Suprapubic skin (tissue), 4 donors: Measurements from ENCODE around the gene SHPK. TPM values are rescaled to one million over a fixed set of nuclear protein-coding genes. Genes with fewer than 3 reads are reported as not detected.

Experiments
- DNase-seq, 2 donors: peaks; one replicate each; pipeline ENCODE4 v3.0.0-alpha.2; 2019; ENCODE audit warnings: low spot score in 2 of 2
- H3K27ac ChIP-seq: fragments of 200-600 bp; sonication (generic); one replicate; pipeline ENCODE4 v1.5.1; 2019
- H3K27me3 ChIP-seq: fragments of 200-600 bp; sonication (generic); one replicate; pipeline ENCODE4 v1.5.1; 2019
- H3K36me3 ChIP-seq: fragments of 200-600 bp; sonication (generic); one replicate; pipeline ENCODE4 v1.5.1; 2019
- H3K4me1 ChIP-seq: fragments of 200-600 bp; sonication (generic); one replicate; pipeline ENCODE4 v1.5.1; 2019
- H3K4me3 ChIP-seq: fragments of 200-600 bp; sonication (generic); one replicate; pipeline ENCODE4 v1.5.1; 2019; ENCODE audit warnings: mild to moderate bottlenecking
- H3K9me3 ChIP-seq: fragments of 200-600 bp; sonication (generic); one replicate; pipeline ENCODE4 v1.5.1; 2019
- CTCF ChIP-seq, 2 donors: fragments of 200-600 bp in 1 of 2; fragments of 450-650 bp in 1 of 2; sonication (generic) in 1 of 2; IDR thresholded peaks; one replicate each; pipeline ENCODE4 v1.5.1; 2016 to 2019; ENCODE audit warnings: antibody characterized with exemption in 2 of 2, mild to moderate bottlenecking in 1 of 2, moderate library complexity in 1 of 2
- EP300 ChIP-seq: sonication (generic); formaldehyde crosslinking; IDR thresholded peaks from one replicate; pipeline ENCODE4 v1.6.1; 2017; ENCODE audit warnings: antibody characterized with exemption
- POLR2A ChIP-seq, 2 donors: fragments of 450-650 bp; IDR thresholded peaks; one replicate each; pipeline ENCODE4 v1.6.1; 2017; ENCODE audit warnings: antibody characterized with exemption in 2 of 2, mild to moderate bottlenecking in 2 of 2, moderate library complexity in 2 of 2
- POLR2AphosphoS5 ChIP-seq, 3 donors: sonication (generic); formaldehyde crosslinking; IDR thresholded peaks; one replicate each; pipeline ENCODE4 v1.6.1; 2017; ENCODE audit warnings: antibody characterized with exemption in 3 of 3
- WGBS: methylation state at CpG from one replicate; pipeline ENCODE4 v1.1.5; 2018; 5-methylcytosine and 5-hydroxymethylcytosine counted together
- total RNA-seq, 4 donors: library from RNA; depleted of rRNA; stranded (reverse); fragments of >200 nt; gene quantifications; one replicate each; pipeline ENCODE4 v1.1.0, GENCODE V29; 2016

Gene SHPK
- total RNA-seq, 4 donors from 2014 or later = 19.0 to 21.9 (median 20.4) TPM

- Histone ChIP-seq H3K36me3 (no peaks in the 10 kb centered on the region), H3K27me3 (no peaks in the 10 kb centered on the region), H3K9me3 (no peaks in the 10 kb centered on the region), H3K27ac (no peak overlapping the region), H3K4me1 (peaks cover 1% of the 10 kb centered on the region), H3K4me3 (no peak overlapping the region)
- DNase-seq = no peak
- 84% methylated on average over 13 of the region's 13 CpGs for WGBS
- no peak for TF ChIP-seq POLR2AphosphoS5 (IDR thresholded peaks at IDR 0.05)
These were observed 38.0 kb downstream of the SHPK start for GRCh38 chr17:3598078-3598477.

- H3K36me3 ChIP-seq = peaks cover 5% of the 10 kb centered on the region
- no peak for DNase-seq
- no peaks in the 10 kb centered on the region for H3K9me3 ChIP-seq
- 76% methylated on average over 26 of the region's 27 CpGs for WGBS
- no peaks in the 10 kb centered on the region for H3K4me1 ChIP-seq
- no peaks in the 10 kb centered on the region for H3K27me3 ChIP-seq
- H3K4me3 ChIP-seq = no peak overlapping the region
- no peak overlapping the region for H3K27ac ChIP-seq
- TF ChIP-seq POLR2AphosphoS5 (IDR thresholded peaks at IDR 0.05) (no peak), EP300 (no peak), CTCF (IDR thresholded peaks at IDR 0.05) (no peak), POLR2A (IDR thresholded peaks at IDR 0.05) (no peak)
These were observed 39.1 kb downstream of the SHPK start for GRCh38 chr17:3596804-3597464.

GRCh38 chr17:3594976-3595375 lies 41.1 kb downstream of the SHPK start:
- Histone ChIP-seq H3K27ac (no peak overlapping the region), H3K36me3 (peaks cover 25% of the 10 kb centered on the region), H3K27me3 (no peaks in the 10 kb centered on the region), H3K9me3 (no peaks in the 10 kb centered on the region), H3K4me3 (no peak overlapping the region), H3K4me1 (no peaks in the 10 kb centered on the region)
- DNase-seq = no peak
- TF ChIP-seq POLR2AphosphoS5 (IDR thresholded peaks at IDR 0.05) = no peak
- TF ChIP-seq POLR2A (IDR thresholded peaks at IDR 0.05) = no peak
- no peak for TF ChIP-seq EP300
- no peak for TF ChIP-seq CTCF (IDR thresholded peaks at IDR 0.05)
- 81% methylated on average over 15 of the region's 15 CpGs for whole genome bisulfite sequencing

GRCh38 chr17:3594051-3594800 lies 41.8 kb downstream of the SHPK start:
- Histone ChIP-seq H3K36me3 (peaks cover 32% of the 10 kb centered on the region), H3K4me1 (no peaks in the 10 kb centered on the region), H3K27me3 (no peaks in the 10 kb centered on the region), H3K9me3 (no peaks in the 10 kb centered on the region), H3K4me3 (no peak overlapping the region), H3K27ac (no peak overlapping the region)
- no peak for TF ChIP-seq CTCF (IDR thresholded peaks at IDR 0.05)
- no peak for TF ChIP-seq POLR2A (IDR thresholded peaks at IDR 0.05)
- TF ChIP-seq EP300 = no peak
- no peak for TF ChIP-seq POLR2AphosphoS5 (IDR thresholded peaks at IDR 0.05)
- no peak for DNase-seq
- WGBS = 80% methylated on average over 11 of the region's 11 CpGs

GRCh38 chr17:3593384-3593783 lies 42.7 kb downstream of the SHPK start:
- Histone ChIP-seq H3K9me3 (no peaks in the 10 kb centered on the region), H3K4me3 (no peak overlapping the region), H3K27me3 (no peaks in the 10 kb centered on the region), H3K4me1 (no peaks in the 10 kb centered on the region), H3K36me3 (peaks cover 33% of the 10 kb centered on the region), H3K27ac (no peak overlapping the region)
- WGBS = 94% methylated on average over 5 of the region's 5 CpGs
- no peak for DNase-seq
- no peak for TF ChIP-seq POLR2A (IDR thresholded peaks at IDR 0.05)
- TF ChIP-seq EP300 = no peak
- no peak for TF ChIP-seq POLR2AphosphoS5 (IDR thresholded peaks at IDR 0.05)
- no peak for TF ChIP-seq CTCF (IDR thresholded peaks at IDR 0.05)
